22Rv1 (cell line): ENCODE data around the gene SOCS2.

Experiments
- CTCF ChIP-seq: fragments of 450-650 bp; IDR thresholded peaks from 2 replicates; pipeline ENCODE4 v1.5.1; 2017; ENCODE audit warnings: mild to moderate bottlenecking
- ZFX ChIP-seq: fragments of 450-650 bp; IDR thresholded peaks from 2 replicates; pipeline ENCODE4 v1.6.1; 2017; ENCODE audit warnings: antibody characterized with exemption, borderline replicate concordance

- TF ChIP-seq ZFX, result no peak
- no peak for TF ChIP-seq CTCF
Measured at GRCh38 chr12:93539821-93540220, 32.7 kb upstream of the SOCS2 start.
